KMS-11 (cell line): ENCODE results near the gene ZNRF1.

Experiments
- H2AFZ ChIP-seq: fragments of 200-600 bp; sonication (generic); 2 replicates; pipeline ENCODE4 v1.6.1; 2016; ENCODE audit warnings: antibody characterized with exemption, mixed run types, low read depth
- H3K27ac ChIP-seq: fragments of 200-600 bp; sonication (generic); 2 replicates; pipeline ENCODE4 v1.6.1; 2016; ENCODE audit warnings: mild to moderate bottlenecking, mixed run types
- H3K27me3 ChIP-seq: fragments of 200-600 bp; sonication (generic); 2 replicates; pipeline ENCODE4 v1.6.1; 2017; ENCODE audit warnings: mild to moderate bottlenecking, low read depth, mixed run types, moderate library complexity; ENCODE audit not compliant: insufficient read depth
- H3K36me3 ChIP-seq: fragments of 200-600 bp; sonication (generic); 2 replicates; pipeline ENCODE4 v1.6.1; 2017; ENCODE audit warnings: mild to moderate bottlenecking, mixed run types; ENCODE audit not compliant: insufficient read depth
- H3K4me1 ChIP-seq: fragments of 200-600 bp; sonication (generic); 2 replicates; pipeline ENCODE4 v1.6.1; 2016; ENCODE audit warnings: mild to moderate bottlenecking, low read depth, mixed run types; ENCODE audit not compliant: poor library complexity, severe bottlenecking
- H3K4me2 ChIP-seq: fragments of 200-600 bp; sonication (generic); 2 replicates; pipeline ENCODE4 v1.7.0; 2016; ENCODE audit warnings: mild to moderate bottlenecking, mixed run types
- H3K4me3 ChIP-seq: fragments of 200-600 bp; sonication (generic); IDR thresholded peaks from 2 replicates; pipeline ENCODE4 v1.6.1; 2017; ENCODE audit warnings: low read depth, low read length, mixed read lengths; ENCODE audit not compliant: insufficient read depth
- H3K79me2 ChIP-seq: fragments of 200-600 bp; sonication (generic); 2 replicates; pipeline ENCODE4 v1.6.1; 2016; ENCODE audit warnings: low read depth, mixed run types; ENCODE audit not compliant: insufficient read depth
- H3K9ac ChIP-seq: fragments of 200-600 bp; sonication (generic); 2 replicates; pipeline ENCODE4 v1.6.1; 2016; ENCODE audit warnings: mild to moderate bottlenecking, mixed run types
- H4K20me1 ChIP-seq: fragments of 200-600 bp; sonication (generic); 2 replicates; pipeline ENCODE4 v1.6.1; 2016; ENCODE audit warnings: mild to moderate bottlenecking, mixed run types; ENCODE audit not compliant: insufficient read depth
- CTCF ChIP-seq: fragments of 200-600 bp; sonication (generic); conservative IDR thresholded peaks from 2 replicates; pipeline ENCODE4 v1.6.1; 2017; ENCODE audit warnings: low read depth, mild to moderate bottlenecking, antibody characterized with exemption, low read length, moderate library complexity, mixed read lengths

Gene ZNRF1

GRCh38 chr16:75116081-75116910, 117.5 kb downstream of the ZNRF1 start, which contains the start of gene LDHD:
Gene LDHD (minus strand): TSS chr16:75116780. CDS start chr16:75116720, 60 bp downstream.
- Histone ChIP-seq H3K36me3 (no peaks in the 10 kb centered on the region), H3K9ac (no peak within 1 kb of the TSS), H3K27ac (no peak within 1 kb of the TSS), H2AFZ (no peak within 1 kb of the TSS), H3K4me3 (no peak within 1 kb of the TSS), H3K79me2 (no peaks in the 10 kb centered on the region), H3K27me3 (no peaks in the 10 kb centered on the region), H3K4me2 (no peak within 1 kb of the TSS), H4K20me1 (no peaks in the 10 kb centered on the region), H3K4me1 (no peaks in the 10 kb centered on the region)
- TF ChIP-seq CTCF = no peak

- Histone ChIP-seq H3K27ac (no peak overlapping the region), H3K4me2 (no peak overlapping the region), H3K36me3 (no peaks in the 10 kb centered on the region), H3K27me3 (no peaks in the 10 kb centered on the region), H3K4me3 (no peak overlapping the region), H3K79me2 (no peaks in the 10 kb centered on the region), H3K9ac (no peak overlapping the region), H2AFZ (no peak overlapping the region), H4K20me1 (no peaks in the 10 kb centered on the region), H3K4me1 (no peaks in the 10 kb centered on the region)
- TF ChIP-seq CTCF = no peak
Observed at GRCh38 chr16:75116911-75117245, 118.1 kb downstream of the ZNRF1 start.

- H3K9ac ChIP-seq = no peak overlapping the region
- H3K36me3 ChIP-seq = no peaks in the 10 kb centered on the region
- no peak overlapping the region for H3K4me2 ChIP-seq
- H2AFZ ChIP-seq = no peak overlapping the region
- no peak for TF ChIP-seq CTCF
- H3K4me1 ChIP-seq = no peaks in the 10 kb centered on the region
- no peaks in the 10 kb centered on the region for H4K20me1 ChIP-seq
- no peaks in the 10 kb centered on the region for H3K79me2 ChIP-seq
- H3K4me3 ChIP-seq = no peak overlapping the region
- no peak overlapping the region for H3K27ac ChIP-seq
- no peaks in the 10 kb centered on the region for H3K27me3 ChIP-seq
Observed at GRCh38 chr16:75118943-75119539, 120.2 kb downstream of the ZNRF1 start.

GRCh38 chr16:75120253-75120652, 121.4 kb downstream of the ZNRF1 start:
- H3K4me2 ChIP-seq = no peak overlapping the region
- H3K36me3 ChIP-seq = no peaks in the 10 kb centered on the region
- no peaks in the 10 kb centered on the region for H3K4me1 ChIP-seq
- no peak for TF ChIP-seq CTCF
- no peak overlapping the region for H3K27ac ChIP-seq
- no peak overlapping the region for H3K9ac ChIP-seq
- H3K27me3 ChIP-seq = no peaks in the 10 kb centered on the region
- H3K4me3 ChIP-seq = no peak overlapping the region
- no peaks in the 10 kb centered on the region for H4K20me1 ChIP-seq
- H3K79me2 ChIP-seq = no peaks in the 10 kb centered on the region
- H2AFZ ChIP-seq = no peak overlapping the region
